ENCODE results near the gene ZIC1.

- TF ChIP-seq CTCF (conservative IDR thresholded peaks at IDR 0.05; ENCODE audit: low read length) = no peak
- TF ChIP-seq EZH2phosphoT487 (IDR thresholded peaks at IDR 0.05; ENCODE audit: borderline replicate concordance, low read depth, low read length) = no peak
Observed at GRCh38 chr3:147380977-147381376, 28.2 kb upstream of the ZIC1 start.
